ENCODE measurements around the gene TMEM269.

TMEM269 gene

GRCh38 chr1:42817976-42818375 is 33.2 kb downstream of the TMEM269 start:
- no peak for DNase-seq (ENCODE audit: low read depth in 2 of 2, low spot score in 1 of 2)

GRCh38 chr1:42820813-42821212 is 36.0 kb downstream of the TMEM269 start:
- no peak for DNase-seq (ENCODE audit: low read depth in 2 of 2, low spot score in 1 of 2)

- no peak for DNase-seq (ENCODE audit: low read depth in 2 of 2, low spot score in 1 of 2)
Observed at GRCh38 chr1:42821690-42822089, 36.9 kb downstream of the TMEM269 start.

- DNase-seq (ENCODE audit: low read depth in 2 of 2, low spot score in 1 of 2) = no peak
Observed at GRCh38 chr1:42822800-42823392, 38.1 kb downstream of the TMEM269 start.

- no peak for DNase-seq (ENCODE audit: low read depth in 2 of 2, low spot score in 1 of 2)
Observed at GRCh38 chr1:42824481-42825035, 39.8 kb downstream of the TMEM269 start.

- no peak for DNase-seq (ENCODE audit: low read depth in 2 of 2, low spot score in 1 of 2)
Observed at GRCh38 chr1:42825036-42825851, 40.5 kb downstream of the TMEM269 start.

GRCh38 chr1:42830631-42831030 is 45.8 kb downstream of the TMEM269 start:
- no peak for DNase-seq (ENCODE audit: low read depth in 2 of 2, low spot score in 1 of 2)

GRCh38 chr1:42831273-42831672 is 46.5 kb downstream of the TMEM269 start:
- no peak for DNase-seq (ENCODE audit: low read depth in 2 of 2, low spot score in 1 of 2)

- DNase-seq (ENCODE audit: low read depth in 2 of 2, low spot score in 1 of 2) = no peak
Observed at GRCh38 chr1:42832641-42833240, 48.0 kb downstream of the TMEM269 start.

GRCh38 chr1:42833981-42834380 is 49.2 kb downstream of the TMEM269 start:
- DNase-seq (ENCODE audit: low read depth in 2 of 2, low spot score in 1 of 2) = no peak

GRCh38 chr1:42834803-42835202 is 50.0 kb downstream of the TMEM269 start:
- no peak for DNase-seq (ENCODE audit: low read depth in 2 of 2, low spot score in 1 of 2)

GRCh38 chr1:42835422-42835821 is 50.6 kb downstream of the TMEM269 start:
- DNase-seq (ENCODE audit: low read depth in 2 of 2, low spot score in 1 of 2) = no peak

GRCh38 chr1:42837709-42838108 is 52.9 kb downstream of the TMEM269 start:
- no peak for DNase-seq (ENCODE audit: low read depth in 2 of 2, low spot score in 1 of 2)

GRCh38 chr1:42838482-42839190 is 53.8 kb downstream of the TMEM269 start:
- DNase-seq (ENCODE audit: low read depth in 2 of 2, low spot score in 1 of 2) = no peak

- no peak for DNase-seq (ENCODE audit: low read depth in 2 of 2, low spot score in 1 of 2)
Observed at GRCh38 chr1:42841010-42841409, 56.2 kb downstream of the TMEM269 start.

- no peak for DNase-seq (ENCODE audit: low read depth in 2 of 2, low spot score in 1 of 2)
Observed at GRCh38 chr1:42841440-42842147, 56.8 kb downstream of the TMEM269 start.

- DNase-seq (ENCODE audit: low read depth in 2 of 2, low spot score in 1 of 2) = no peak
Observed at GRCh38 chr1:42844592-42845140, 59.9 kb downstream of the TMEM269 start.

GRCh38 chr1:42845193-42845592 is 60.4 kb downstream of the TMEM269 start:
- no peak for DNase-seq (ENCODE audit: low read depth in 2 of 2, low spot score in 1 of 2)

GRCh38 chr1:42845866-42846256 is 61.1 kb downstream of the TMEM269 start:
- no peak for DNase-seq (ENCODE audit: low read depth in 2 of 2, low spot score in 1 of 2)

Measured in stimulated activated CD8-positive, alpha-beta memory T cell treated with anti-CD3 and anti-CD28 coated beads, Interleukin-4, amount 100 ng/mL, for 1 hour (primary cell).